SU-DHL-6 (cell line): ENCODE results near the gene EXT2.

Experiments used
- H2AFZ ChIP-seq: fragments of 200-600 bp; sonication (generic); 2 replicates; pipeline ENCODE4 v1.6.1; 2014; ENCODE audit warnings: low read depth, mild to moderate bottlenecking, moderate library complexity, mixed read lengths, antibody characterized with exemption, low read length; ENCODE audit not compliant: severe bottlenecking
- H3F3A ChIP-seq: fragments of 200-600 bp; shearing (Covaris generic); 2 replicates; pipeline ENCODE4 v1.6.0; 2016; ENCODE audit warnings: antibody characterized with exemption, mild to moderate bottlenecking; ENCODE audit not compliant: insufficient read depth
- H3K27ac ChIP-seq: fragments of 200-600 bp; sonication (generic); 2 replicates; pipeline ENCODE4 v1.5.1; 2016; ENCODE audit warnings: low read depth, mild to moderate bottlenecking, low read length, moderate library complexity, mixed read lengths
- H3K27me3 ChIP-seq: fragments of 200-600 bp; sonication (generic), shearing (Covaris generic); 2 replicates; pipeline ENCODE4 v1.6.0; 2014; ENCODE audit warnings: mild to moderate bottlenecking, low read length
- H3K36me3 ChIP-seq: fragments of 200-600 bp; sonication (generic); 2 replicates; pipeline ENCODE4 v1.6.1; 2014; ENCODE audit warnings: mild to moderate bottlenecking, low read length, mixed read lengths
- H3K4me2 ChIP-seq: fragments of 300-600, 200-600 bp; shearing (Covaris generic), sonication (generic); 2 replicates; pipeline ENCODE4 v1.6.0; 2014; ENCODE audit warnings: low read length, low read depth, mild to moderate bottlenecking; ENCODE audit not compliant: poor library complexity, severe bottlenecking
- H3K4me3 ChIP-seq: fragments of 200-600 bp; sonication (generic); 2 replicates; pipeline ENCODE4 v1.5.1; 2014; ENCODE audit warnings: antibody characterized with exemption, low read length, mild to moderate bottlenecking, mixed read lengths; ENCODE audit not compliant: insufficient read depth, poor library complexity, severe bottlenecking
- H3K79me2 ChIP-seq: fragments of 200-600 bp; sonication (generic); 2 replicates; pipeline ENCODE4 v1.6.1; 2014; ENCODE audit warnings: mild to moderate bottlenecking, low read length, moderate library complexity; ENCODE audit not compliant: insufficient read depth
- H3K9ac ChIP-seq: fragments of 200-600 bp; sonication (generic); 2 replicates; pipeline ENCODE4 v1.7.0; 2014; ENCODE audit warnings: mild to moderate bottlenecking, low read length
- H3K9me2 ChIP-seq: fragments of 200-600 bp; sonication (generic); replicated peaks from 2 replicates; pipeline ENCODE4 v1.6.1; 2014; ENCODE audit warnings: low read length; ENCODE audit not compliant: insufficient read depth
- H3K9me3 ChIP-seq: fragments of 200-600 bp; sonication (generic); 2 replicates; pipeline ENCODE4 v1.6.1; 2014; ENCODE audit warnings: low read length, mixed read lengths; ENCODE audit not compliant: insufficient read depth
- H4K20me1 ChIP-seq: fragments of 200-600 bp; sonication (generic); 2 replicates; pipeline ENCODE4 v1.6.1; 2014; ENCODE audit warnings: low read depth, mild to moderate bottlenecking, antibody characterized with exemption, low read length, moderate library complexity, mixed read lengths
- CTCF ChIP-seq: fragments of 200-600 bp; sonication (generic); IDR thresholded peaks from one replicate; pipeline ENCODE4 v1.5.1; 2017; ENCODE audit warnings: antibody characterized with exemption, mild to moderate bottlenecking, low read length, moderate library complexity; ENCODE audit not compliant: insufficient read depth, poor library complexity, severe bottlenecking
- EZH2phosphoT487 ChIP-seq: fragments of 200-600 bp; sonication (generic), shearing (Covaris generic); conservative IDR thresholded peaks from 2 replicates; pipeline ENCODE4 v1.6.1; 2018; ENCODE audit warnings: mild to moderate bottlenecking, antibody characterized with exemption, low read length, moderate library complexity, mixed read lengths

EXT2 gene

DNA sequence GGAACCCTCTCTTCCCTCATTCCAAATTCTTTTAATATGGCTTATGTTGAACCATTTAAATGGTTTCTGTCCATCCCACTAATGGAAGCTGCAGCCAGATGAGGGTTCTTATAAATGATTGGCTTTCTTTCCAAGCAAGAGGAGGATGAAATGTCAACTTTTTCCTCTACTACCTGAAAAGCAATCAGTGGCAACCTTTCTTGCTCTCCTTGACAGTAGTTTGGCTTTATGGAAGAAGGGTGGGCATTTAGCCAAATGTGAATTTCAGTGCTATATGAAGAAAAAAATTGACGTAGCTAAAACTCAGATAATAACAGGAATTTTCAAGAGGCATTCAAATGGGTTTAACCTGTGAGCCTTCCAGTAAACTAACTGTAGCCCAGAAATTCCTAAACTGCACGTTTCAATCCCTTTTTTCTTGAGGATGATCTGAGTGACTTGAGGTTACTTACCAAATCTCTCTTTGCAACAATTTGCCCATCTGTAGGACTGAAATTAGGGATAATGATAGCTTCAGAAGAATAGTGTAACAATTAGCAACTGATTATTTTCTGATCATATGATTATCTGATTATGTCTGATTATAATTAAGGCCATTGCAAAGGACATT lies 90.9 kb downstream of the EXT2 start:
- no peak overlapping the region for H3K4me2 ChIP-seq
- H2AFZ ChIP-seq: no peak overlapping the region
- H3K27me3 ChIP-seq: no peaks in the 10 kb centered on the region
- H3K79me2 ChIP-seq: no peaks in the 10 kb centered on the region
- no peaks in the 10 kb centered on the region for H4K20me1 ChIP-seq
- no peaks in the 10 kb centered on the region for H3K9me2 ChIP-seq
- H3K9me3 ChIP-seq: peaks cover 9% of the 10 kb centered on the region; the same call in 1 of the 2 replicates
- no peak overlapping the region for H3K9ac ChIP-seq
- no peak overlapping the region for H3K27ac ChIP-seq
- TF ChIP-seq EZH2phosphoT487: no peak
- no peak for TF ChIP-seq CTCF
- no peaks in the 10 kb centered on the region for H3K36me3 ChIP-seq
- H3K4me3 ChIP-seq: no peak overlapping the region
- H3F3A ChIP-seq: no peaks in the 10 kb centered on the region

DNA sequence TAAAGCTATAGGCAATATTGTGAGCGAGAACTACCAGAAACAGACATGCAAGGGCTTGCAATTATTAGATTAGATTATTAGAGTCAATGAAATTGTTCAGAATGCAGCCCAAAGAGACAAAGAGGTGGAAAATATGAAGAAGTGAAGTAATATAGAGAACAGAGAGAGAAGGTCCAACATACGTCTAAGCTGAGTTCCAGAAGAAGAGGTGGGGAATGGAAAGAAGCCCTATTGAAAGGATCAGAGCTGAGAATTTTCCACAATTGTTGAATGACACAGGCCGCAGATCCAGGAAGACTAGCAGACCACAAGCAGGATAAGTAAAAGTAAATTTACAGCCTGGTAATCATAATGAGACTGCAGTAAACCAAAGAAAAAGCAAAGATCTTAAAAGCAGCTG lies 93.2 kb downstream of the EXT2 start:
- no peak overlapping the region for H3K4me3 ChIP-seq
- H3K27ac ChIP-seq: no peak overlapping the region
- H3K27me3 ChIP-seq: no peaks in the 10 kb centered on the region
- no peak overlapping the region for H3K9ac ChIP-seq
- TF ChIP-seq EZH2phosphoT487 (no peak), CTCF (no peak)
- H2AFZ ChIP-seq: no peak overlapping the region
- no peaks in the 10 kb centered on the region for H3F3A ChIP-seq
- no peaks in the 10 kb centered on the region for H4K20me1 ChIP-seq
- no peak overlapping the region for H3K4me2 ChIP-seq
- H3K79me2 ChIP-seq: no peaks in the 10 kb centered on the region
- H3K9me3 ChIP-seq: peaks cover 9% of the 10 kb centered on the region; the same call in 1 of the 2 replicates
- H3K9me2 ChIP-seq: no peaks in the 10 kb centered on the region
- no peaks in the 10 kb centered on the region for H3K36me3 ChIP-seq

- no peak overlapping the region for H3K4me3 ChIP-seq
- H3K9ac ChIP-seq: no peak overlapping the region
- H2AFZ ChIP-seq: no peak overlapping the region
- H3K27ac ChIP-seq: no peak overlapping the region
- no peaks in the 10 kb centered on the region for H4K20me1 ChIP-seq
- no peaks in the 10 kb centered on the region for H3F3A ChIP-seq
- H3K4me2 ChIP-seq: no peak overlapping the region
- no peaks in the 10 kb centered on the region for H3K27me3 ChIP-seq
- H3K9me2 ChIP-seq: no peaks in the 10 kb centered on the region
- H3K36me3 ChIP-seq: no peaks in the 10 kb centered on the region
- H3K9me3 ChIP-seq: peaks cover 9% of the 10 kb centered on the region; the same call in 1 of the 2 replicates
- H3K79me2 ChIP-seq: no peaks in the 10 kb centered on the region
- no peak for TF ChIP-seq CTCF
- TF ChIP-seq EZH2phosphoT487: no peak
These were observed 94.8 kb downstream of the EXT2 start for GRCh38 chr11:44189986-44190882.
